WERI-Rb-1 (cell line): ENCODE data around the gene ANKRD63.

ENCODE experiments used
- DNase-seq: peaks from one replicate; pipeline ENCODE4 v3.0.0-alpha.2; 2020
- H3K27ac ChIP-seq: fragments of 250-450 bp; sonication (Bioruptor Pico); 2 replicates; pipeline ENCODE4 v1.5.1; 2020; ENCODE audit warnings: mild to moderate bottlenecking, moderate library complexity
- H3K27me3 ChIP-seq: fragments of 250-450 bp; sonication (Bioruptor Pico); 2 replicates; pipeline ENCODE4 v1.5.1; 2021; ENCODE audit warnings: mild to moderate bottlenecking, low read depth, moderate library complexity; ENCODE audit not compliant: insufficient read depth, severe bottlenecking
- H3K36me3 ChIP-seq: fragments of 250-450 bp; sonication (Bioruptor Pico); 2 replicates; pipeline ENCODE4 v1.5.1; 2020; ENCODE audit warnings: mild to moderate bottlenecking, moderate library complexity
- H3K4me3 ChIP-seq: 2 replicates; pipeline ENCODE4 v1.5.1; 2011; ENCODE audit warnings: low read depth, mild to moderate bottlenecking, control low read depth, low read length
- H3K9me3 ChIP-seq: fragments of 250-450 bp; sonication (Bioruptor Pico); 2 replicates; pipeline ENCODE4 v1.5.1; 2021; ENCODE audit warnings: mild to moderate bottlenecking, moderate library complexity; ENCODE audit not compliant: severe bottlenecking
- TF ChIP-seq, protein P1 (sequence below): IDR thresholded peaks from 2 replicates; pipeline ENCODE4 v1.5.1; 2011; ENCODE audit warnings: low read depth, mild to moderate bottlenecking, control low read depth, inconsistent platforms, low read length

Gene ANKRD63

DNA sequence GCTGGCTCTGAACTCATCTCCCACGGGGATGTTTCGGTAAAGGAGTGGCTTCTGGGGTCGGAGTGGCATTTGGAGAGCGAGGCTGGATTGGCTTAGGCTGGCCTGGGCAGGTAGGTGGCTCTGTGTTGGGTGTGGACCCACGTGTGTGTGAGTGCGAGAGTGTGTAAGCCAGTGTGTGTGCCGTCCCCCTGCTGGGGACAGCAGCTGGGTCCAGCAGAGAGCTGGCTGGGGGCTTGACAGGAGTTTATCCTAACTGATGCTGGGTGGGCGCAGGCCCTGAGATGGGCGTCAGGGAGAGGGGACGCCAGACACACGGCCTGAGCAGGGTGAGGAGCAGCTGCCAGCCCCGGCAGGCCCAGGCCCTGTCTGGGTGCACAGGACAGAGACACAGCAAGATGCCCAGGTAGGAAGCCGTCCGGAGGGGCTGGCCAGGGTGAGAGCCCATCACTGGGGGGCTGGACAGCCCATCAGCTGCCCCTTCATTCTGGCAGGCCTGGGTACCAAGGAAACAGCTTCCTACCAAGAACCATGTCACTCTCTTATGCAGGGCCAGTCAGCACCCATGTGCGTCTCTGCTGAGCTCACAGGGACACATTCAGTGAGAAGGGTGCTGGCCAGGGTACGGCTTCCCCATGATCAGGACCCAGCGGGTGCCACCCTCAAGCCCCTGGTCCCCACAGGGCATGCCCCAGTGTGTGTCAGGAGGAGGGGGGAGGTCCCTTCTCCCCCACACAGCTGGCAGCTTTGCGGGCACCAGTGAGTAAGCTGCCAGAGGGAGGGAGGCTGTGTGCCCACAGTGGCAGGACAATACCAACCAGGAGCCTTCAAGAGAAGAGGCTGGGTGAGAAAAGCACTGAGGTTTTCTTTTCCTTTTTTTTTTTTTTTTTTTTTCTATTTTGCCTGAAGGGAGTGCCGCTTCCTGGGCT, 42.9 kb downstream of the ANKRD63 start:
- H3K27ac ChIP-seq, result no peak overlapping the region
- TF ChIP-seq, protein P1, sequence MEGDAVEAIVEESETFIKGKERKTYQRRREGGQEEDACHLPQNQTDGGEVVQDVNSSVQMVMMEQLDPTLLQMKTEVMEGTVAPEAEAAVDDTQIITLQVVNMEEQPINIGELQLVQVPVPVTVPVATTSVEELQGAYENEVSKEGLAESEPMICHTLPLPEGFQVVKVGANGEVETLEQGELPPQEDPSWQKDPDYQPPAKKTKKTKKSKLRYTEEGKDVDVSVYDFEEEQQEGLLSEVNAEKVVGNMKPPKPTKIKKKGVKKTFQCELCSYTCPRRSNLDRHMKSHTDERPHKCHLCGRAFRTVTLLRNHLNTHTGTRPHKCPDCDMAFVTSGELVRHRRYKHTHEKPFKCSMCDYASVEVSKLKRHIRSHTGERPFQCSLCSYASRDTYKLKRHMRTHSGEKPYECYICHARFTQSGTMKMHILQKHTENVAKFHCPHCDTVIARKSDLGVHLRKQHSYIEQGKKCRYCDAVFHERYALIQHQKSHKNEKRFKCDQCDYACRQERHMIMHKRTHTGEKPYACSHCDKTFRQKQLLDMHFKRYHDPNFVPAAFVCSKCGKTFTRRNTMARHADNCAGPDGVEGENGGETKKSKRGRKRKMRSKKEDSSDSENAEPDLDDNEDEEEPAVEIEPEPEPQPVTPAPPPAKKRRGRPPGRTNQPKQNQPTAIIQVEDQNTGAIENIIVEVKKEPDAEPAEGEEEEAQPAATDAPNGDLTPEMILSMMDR, result no peak
- H3K27me3 ChIP-seq, result no peaks in the 10 kb centered on the region
- H3K36me3 ChIP-seq, result no peaks in the 10 kb centered on the region
- no peak overlapping the region for H3K4me3 ChIP-seq
- H3K9me3 ChIP-seq, result no peaks in the 10 kb centered on the region
- DNase-seq, result no peak

DNA sequence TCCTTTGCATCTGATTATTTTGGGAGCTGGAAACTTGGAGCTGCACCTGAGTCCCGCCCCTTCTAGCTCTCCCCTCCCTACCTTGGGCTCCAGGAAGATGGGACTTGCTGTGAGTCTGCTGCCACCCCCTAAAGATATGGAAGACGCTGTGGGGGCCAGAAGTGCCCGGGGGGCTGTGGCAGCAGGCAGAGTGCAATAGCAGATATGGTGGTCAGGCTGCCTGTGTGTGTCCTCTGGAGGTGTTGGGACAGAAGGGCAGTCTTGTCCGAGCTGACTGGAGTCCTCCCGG, 43.5 kb downstream of the ANKRD63 start:
- H3K36me3 ChIP-seq, result no peaks in the 10 kb centered on the region
- H3K27me3 ChIP-seq, result no peaks in the 10 kb centered on the region
- DNase-seq, result no peak
- H3K4me3 ChIP-seq, result peak overlapping the region; percentile 26
- H3K9me3 ChIP-seq, result no peaks in the 10 kb centered on the region
- peak overlapping the region; percentile 38 for H3K27ac ChIP-seq
- TF ChIP-seq, protein P1, result no peak

DNA sequence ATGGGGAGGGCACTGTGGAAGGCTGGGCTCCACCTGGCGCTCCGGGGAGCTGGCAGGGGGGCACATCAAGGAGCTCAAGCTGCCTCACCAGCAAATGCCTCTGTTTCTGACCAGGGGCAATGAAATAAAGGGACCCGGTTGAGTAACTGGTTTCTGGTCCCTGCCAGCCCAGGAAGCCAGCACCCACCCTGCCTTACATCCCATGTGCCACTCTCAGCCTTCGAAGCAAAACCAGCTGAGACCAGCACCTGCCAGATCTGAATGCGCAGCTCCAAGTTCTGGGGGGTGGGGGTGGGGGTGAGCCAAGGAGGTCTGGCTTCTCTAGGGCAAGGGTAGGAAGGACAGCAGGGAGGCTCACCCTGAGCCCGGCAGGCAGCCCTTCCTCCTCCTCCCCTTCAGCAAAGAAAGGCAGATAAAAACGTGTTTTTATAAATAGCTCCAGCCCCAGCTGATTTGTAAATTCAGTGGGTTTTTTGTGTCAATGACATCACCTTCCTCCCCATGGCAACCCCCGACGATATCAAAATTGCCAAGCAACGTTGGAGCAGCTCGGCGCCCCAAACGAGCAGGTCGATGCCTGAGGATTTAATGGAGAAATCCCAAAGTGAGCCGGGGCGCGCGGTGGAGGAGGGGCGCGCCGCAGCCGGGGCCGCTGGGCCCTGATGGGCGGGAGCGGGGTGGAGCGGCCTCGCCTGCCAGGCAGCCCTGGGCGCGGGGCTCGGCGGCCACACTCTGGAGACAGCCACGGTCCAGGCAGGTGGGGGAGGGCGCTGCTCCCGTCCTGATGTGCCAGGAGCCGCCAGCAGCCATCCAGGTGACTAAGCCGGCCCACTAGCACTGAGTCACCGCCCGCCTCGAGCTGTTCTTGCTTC, 44.1 kb downstream of the ANKRD63 start, which contains the start of gene PAK6:
TSS of gene PAK6 (plus strand) at position 532 of the 872 bp plus-strand sequence. CDS start 25,723 bp downstream, outside the sequence.
- Histone ChIP-seq H3K9me3 (no peaks in the 10 kb centered on the region), H3K27ac (peak within 1 kb of the TSS; percentile 38), H3K4me3 (peak within 1 kb of the TSS; percentile 26), H3K36me3 (no peaks in the 10 kb centered on the region), H3K27me3 (no peaks in the 10 kb centered on the region)
- DNase-seq, result peak; percentile 41
- TF ChIP-seq, protein P1, result no peak

DNA sequence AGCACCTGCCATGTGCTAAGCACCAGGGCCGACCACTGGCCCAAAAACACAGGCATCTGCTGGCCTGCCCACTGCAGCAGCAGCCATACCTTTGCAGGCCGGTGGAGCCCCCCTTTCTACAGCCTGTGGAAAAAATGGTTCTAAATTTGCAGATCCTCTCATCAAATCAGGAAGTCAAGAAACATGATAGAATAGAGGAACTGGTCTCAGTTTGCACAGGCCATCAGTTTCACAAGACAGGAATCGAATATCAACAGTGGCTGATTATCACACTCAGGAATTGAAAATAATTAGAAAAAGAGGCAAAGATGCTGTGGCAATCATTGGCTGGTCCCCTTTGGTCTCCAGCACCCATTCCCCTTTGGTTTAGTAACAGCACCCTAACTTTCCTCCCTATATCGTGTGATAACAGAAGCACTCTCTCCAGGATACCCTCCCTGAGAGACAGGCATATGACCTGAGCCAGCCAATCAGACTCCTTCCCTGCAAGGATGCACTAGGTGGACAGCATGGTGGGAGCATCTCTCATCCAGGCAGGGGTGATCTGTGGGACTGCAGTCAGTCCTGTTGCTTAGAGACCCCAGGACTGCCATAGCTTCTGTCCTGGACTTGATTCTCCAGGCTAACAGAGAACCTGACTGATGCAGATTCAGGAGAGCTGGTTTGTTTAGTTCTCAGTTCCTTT, 47.5 kb downstream of the ANKRD63 start:
- TF ChIP-seq, protein P1, result no peak
- Histone ChIP-seq H3K27me3 (no peaks in the 10 kb centered on the region), H3K4me3 (no peak overlapping the region), H3K36me3 (peaks cover 7% of the 10 kb centered on the region; the same call in 1 of the 2 replicates), H3K27ac (peak overlapping the region; percentile 25; the same call in 1 of the 2 replicates), H3K9me3 (no peaks in the 10 kb centered on the region)
- DNase-seq, result no peak

DNA sequence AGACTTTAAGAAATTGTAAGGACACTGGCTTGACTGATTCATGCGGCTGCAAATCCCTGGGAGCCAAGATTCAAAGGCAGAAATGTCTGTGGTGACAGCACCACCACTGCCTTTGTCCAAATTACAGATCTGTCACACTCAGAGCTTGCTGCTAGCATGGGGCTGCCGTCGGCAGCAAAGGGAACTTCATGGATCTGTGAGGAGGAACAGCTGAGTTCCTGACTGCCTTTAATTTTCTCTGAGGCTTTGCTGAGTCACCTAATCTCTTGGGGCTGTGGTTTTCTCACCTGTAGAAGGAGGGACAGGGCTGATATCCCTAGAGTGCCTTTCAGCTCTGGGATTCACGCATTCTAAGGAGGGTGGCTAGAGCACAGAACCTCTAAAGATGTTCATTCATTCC, 48.1 kb downstream of the ANKRD63 start:
- Histone ChIP-seq H3K27me3 (no peaks in the 10 kb centered on the region), H3K27ac (peak overlapping the region; percentile 25; the same call in 1 of the 2 replicates), H3K36me3 (peaks cover 10% of the 10 kb centered on the region), H3K9me3 (no peaks in the 10 kb centered on the region), H3K4me3 (no peak overlapping the region)
- TF ChIP-seq, protein P1, result no peak
- DNase-seq, result no peak
